ENCODE results near the gene CDH11. TPM values are rescaled to one million over a fixed set of nuclear protein-coding genes. Genes with fewer than 3 reads are reported as not detected.

CDH11 gene
- total RNA-seq, 1 donor from 2014 or later: not detected

- H3K4me1 Mint-ChIP-seq (ENCODE audit: low read depth): no peaks in the 10 kb centered on the region
Observed at GRCh38 chr16:65061935-65062518, 59.8 kb downstream of the CDH11 start.

GRCh38 chr16:65061263-65061662, 60.6 kb downstream of the CDH11 start:
- intact Hi-C loops (cut with micrococcal nuclease): no loop called here
- no peak overlapping the region for H3K27ac Mint-ChIP-seq
- DNase-seq (ENCODE audit: low spot score): no peak
- no peak overlapping the region for H3K4me3 Mint-ChIP-seq (ENCODE audit: low read depth)
- peaks cover 10% of the 10 kb centered on the region for H3K9me3 Mint-ChIP-seq
- H3K36me3 Mint-ChIP-seq (ENCODE audit: low read depth): no peaks in the 10 kb centered on the region
- H3K27me3 Mint-ChIP-seq (ENCODE audit: low read depth): no peaks in the 10 kb centered on the region
- H3K4me1 Mint-ChIP-seq (ENCODE audit: low read depth): no peaks in the 10 kb centered on the region

More at GRCh38 chr16:65061935-65062518, 59.8 kb downstream of the CDH11 start:
- Mint-ChIP-seq H3K9me3 (peaks cover 12% of the 10 kb centered on the region), H3K27me3 (ENCODE audit: low read depth) (no peaks in the 10 kb centered on the region), H3K4me3 (ENCODE audit: low read depth) (no peak overlapping the region), H3K36me3 (ENCODE audit: low read depth) (no peaks in the 10 kb centered on the region), H3K27ac (no peak overlapping the region)
- intact Hi-C loops (cut with micrococcal nuclease): no loop called here
- DNase-seq (ENCODE audit: low spot score): no peak

- Mint-ChIP-seq H3K27ac (no peak overlapping the region), H3K4me3 (ENCODE audit: low read depth) (no peak overlapping the region), H3K27me3 (ENCODE audit: low read depth) (no peaks in the 10 kb centered on the region), H3K36me3 (ENCODE audit: low read depth) (no peaks in the 10 kb centered on the region), H3K4me1 (ENCODE audit: low read depth) (no peaks in the 10 kb centered on the region), H3K9me3 (peaks cover 15% of the 10 kb centered on the region)
- no peak for DNase-seq (ENCODE audit: low spot score)
- intact Hi-C loops (cut with micrococcal nuclease): no loop called here
Observed at GRCh38 chr16:65059406-65059980, 62.4 kb downstream of the CDH11 start.

- H3K4me3 Mint-ChIP-seq (ENCODE audit: low read depth): no peak overlapping the region
Observed at GRCh38 chr16:65057184-65057583, 64.7 kb downstream of the CDH11 start.

GRCh38 chr16:65054457-65054856, 67.4 kb downstream of the CDH11 start:
- H3K4me1 Mint-ChIP-seq (ENCODE audit: low read depth): no peaks in the 10 kb centered on the region
- no peaks in the 10 kb centered on the region for H3K27me3 Mint-ChIP-seq (ENCODE audit: low read depth)
- intact Hi-C loops (cut with micrococcal nuclease): no loop called here
- H3K9me3 Mint-ChIP-seq: peaks cover 31% of the 10 kb centered on the region
- no peak overlapping the region for H3K27ac Mint-ChIP-seq
- no peak for DNase-seq (ENCODE audit: low spot score)
- no peak overlapping the region for H3K4me3 Mint-ChIP-seq (ENCODE audit: low read depth)
- no peaks in the 10 kb centered on the region for H3K36me3 Mint-ChIP-seq (ENCODE audit: low read depth)

More at GRCh38 chr16:65057184-65057583, 64.7 kb downstream of the CDH11 start:
- Mint-ChIP-seq H3K27me3 (ENCODE audit: low read depth) (no peaks in the 10 kb centered on the region), H3K36me3 (ENCODE audit: low read depth) (no peaks in the 10 kb centered on the region), H3K9me3 (peaks cover 27% of the 10 kb centered on the region), H3K27ac (no peak overlapping the region), H3K4me1 (ENCODE audit: low read depth) (no peaks in the 10 kb centered on the region)
- intact Hi-C loops (cut with micrococcal nuclease): no loop called here
- DNase-seq (ENCODE audit: low spot score): no peak

GRCh38 chr16:65049679-65050078, 72.2 kb downstream of the CDH11 start:
- Mint-ChIP-seq H3K4me3 (ENCODE audit: low read depth) (no peak overlapping the region), H3K36me3 (ENCODE audit: low read depth) (no peaks in the 10 kb centered on the region), H3K4me1 (ENCODE audit: low read depth) (no peaks in the 10 kb centered on the region), H3K27me3 (ENCODE audit: low read depth) (no peaks in the 10 kb centered on the region), H3K9me3 (peaks cover 30% of the 10 kb centered on the region), H3K27ac (no peak overlapping the region)
- intact Hi-C loops (cut with micrococcal nuclease): no loop called here
- no peak for DNase-seq (ENCODE audit: low spot score)

- Mint-ChIP-seq H3K9me3 (peaks cover 18% of the 10 kb centered on the region), H3K36me3 (ENCODE audit: low read depth) (no peaks in the 10 kb centered on the region), H3K4me3 (ENCODE audit: low read depth) (no peak overlapping the region), H3K27ac (no peak overlapping the region), H3K27me3 (ENCODE audit: low read depth) (no peaks in the 10 kb centered on the region), H3K4me1 (ENCODE audit: low read depth) (no peaks in the 10 kb centered on the region)
- intact Hi-C loops (cut with micrococcal nuclease): no loop called here
- DNase-seq (ENCODE audit: low spot score): no peak
Observed at GRCh38 chr16:65045961-65046360, 75.9 kb downstream of the CDH11 start.

- H3K4me1 Mint-ChIP-seq (ENCODE audit: low read depth): no peaks in the 10 kb centered on the region
- DNase-seq (ENCODE audit: low spot score): no peak
- intact Hi-C loops (cut with micrococcal nuclease): no loop called here
- H3K27ac Mint-ChIP-seq: no peak overlapping the region
- H3K4me3 Mint-ChIP-seq (ENCODE audit: low read depth): no peak overlapping the region
- H3K9me3 Mint-ChIP-seq: peaks cover 15% of the 10 kb centered on the region
- no peaks in the 10 kb centered on the region for H3K27me3 Mint-ChIP-seq (ENCODE audit: low read depth)
- H3K36me3 Mint-ChIP-seq (ENCODE audit: low read depth): no peaks in the 10 kb centered on the region
Observed at GRCh38 chr16:65044873-65045272, 77.0 kb downstream of the CDH11 start.

DNA sequence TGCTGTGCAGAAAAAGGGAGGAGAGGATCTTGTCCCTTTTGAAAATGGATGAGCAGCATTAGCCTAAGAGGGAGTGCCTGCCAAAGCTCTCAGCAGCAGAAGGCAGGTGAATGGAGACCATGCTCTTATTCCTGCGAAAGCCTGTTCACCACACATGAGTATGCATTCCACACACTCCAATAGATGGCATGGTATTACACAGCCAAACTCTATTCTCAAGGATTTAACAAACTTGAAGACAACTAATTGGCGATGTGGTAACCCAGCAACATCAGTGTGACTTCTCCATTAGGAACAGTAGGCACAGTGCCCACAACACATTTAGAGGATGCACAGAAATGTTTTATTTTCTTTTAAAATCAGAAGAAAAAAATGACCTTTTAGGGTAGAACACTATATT, 77.8 kb downstream of the CDH11 start:
- Mint-ChIP-seq H3K27me3 (ENCODE audit: low read depth) (no peaks in the 10 kb centered on the region), H3K4me1 (ENCODE audit: low read depth) (no peaks in the 10 kb centered on the region)
- intact Hi-C loops (cut with micrococcal nuclease): no loop called here

DNA sequence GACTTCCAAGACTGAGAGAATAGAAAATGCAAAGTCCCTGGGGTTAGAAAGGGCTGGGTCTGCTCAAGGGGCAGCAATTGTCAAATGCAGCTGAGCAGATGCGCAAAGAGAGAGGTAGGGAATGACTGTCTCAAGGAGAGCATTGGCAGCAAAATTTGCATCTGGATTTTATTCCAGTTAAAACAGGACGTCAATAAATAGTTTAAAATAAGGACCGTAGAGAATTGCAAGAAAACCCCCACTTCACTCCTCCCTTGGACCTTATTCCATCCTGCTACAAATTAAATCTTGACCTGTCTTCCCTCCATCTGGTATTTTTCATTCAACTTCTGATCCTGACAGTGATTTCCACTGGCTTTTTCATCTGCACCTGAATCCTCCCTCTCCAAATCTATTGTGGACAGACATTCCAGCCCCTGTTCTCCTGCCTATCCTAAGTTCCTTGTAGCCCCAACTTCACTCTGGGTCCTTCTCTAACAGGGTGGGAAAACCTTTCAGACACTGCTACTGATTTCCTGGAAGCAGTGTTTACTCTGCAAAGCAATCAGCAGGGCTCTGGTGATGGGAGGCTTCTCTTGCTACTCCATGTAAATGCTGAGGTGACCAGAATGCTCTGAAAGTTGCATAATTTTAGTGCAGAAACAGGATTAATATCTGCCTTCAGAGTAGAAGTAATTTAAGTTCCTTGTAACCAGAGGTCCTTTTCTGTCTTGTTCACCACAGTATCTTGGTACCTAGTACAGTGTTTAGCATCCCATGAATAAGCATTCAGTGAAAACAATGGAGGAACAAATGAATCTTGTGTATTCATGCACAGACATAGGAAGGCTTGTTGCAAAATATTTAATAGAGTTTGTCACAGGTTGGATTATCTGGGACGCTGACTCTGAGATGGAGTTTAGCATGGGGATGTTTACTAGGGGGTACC, 79.2 kb downstream of the CDH11 start:
- intact Hi-C loops (cut with micrococcal nuclease): no loop called here
- no peaks in the 10 kb centered on the region for H3K27me3 Mint-ChIP-seq (ENCODE audit: low read depth)
- H3K27ac Mint-ChIP-seq: no peak overlapping the region

More for the DNA sequence above, 77.8 kb downstream of the CDH11 start:
- H3K4me3 Mint-ChIP-seq (ENCODE audit: low read depth): no peak overlapping the region
- H3K36me3 Mint-ChIP-seq (ENCODE audit: low read depth): no peaks in the 10 kb centered on the region
- H3K27ac Mint-ChIP-seq: no peak overlapping the region
- H3K9me3 Mint-ChIP-seq: peaks cover 18% of the 10 kb centered on the region
- no peak for DNase-seq (ENCODE audit: low spot score)

GRCh38 chr16:65041667-65042066, 80.2 kb downstream of the CDH11 start:
- no peak for DNase-seq (ENCODE audit: low spot score)
- H3K4me3 Mint-ChIP-seq (ENCODE audit: low read depth): no peak overlapping the region
- H3K27ac Mint-ChIP-seq: no peak overlapping the region
- no peaks in the 10 kb centered on the region for H3K27me3 Mint-ChIP-seq (ENCODE audit: low read depth)
- intact Hi-C loops (cut with micrococcal nuclease): no loop called here
- H3K9me3 Mint-ChIP-seq: peaks cover 19% of the 10 kb centered on the region
- no peaks in the 10 kb centered on the region for H3K4me1 Mint-ChIP-seq (ENCODE audit: low read depth)
- no peaks in the 10 kb centered on the region for H3K36me3 Mint-ChIP-seq (ENCODE audit: low read depth)

More for the DNA sequence above, 79.2 kb downstream of the CDH11 start:
- no peak for DNase-seq (ENCODE audit: low spot score)
- no peaks in the 10 kb centered on the region for H3K36me3 Mint-ChIP-seq (ENCODE audit: low read depth)
- H3K4me3 Mint-ChIP-seq (ENCODE audit: low read depth): no peak overlapping the region
- no peaks in the 10 kb centered on the region for H3K4me1 Mint-ChIP-seq (ENCODE audit: low read depth)
- H3K9me3 Mint-ChIP-seq: peaks cover 19% of the 10 kb centered on the region

DNA sequence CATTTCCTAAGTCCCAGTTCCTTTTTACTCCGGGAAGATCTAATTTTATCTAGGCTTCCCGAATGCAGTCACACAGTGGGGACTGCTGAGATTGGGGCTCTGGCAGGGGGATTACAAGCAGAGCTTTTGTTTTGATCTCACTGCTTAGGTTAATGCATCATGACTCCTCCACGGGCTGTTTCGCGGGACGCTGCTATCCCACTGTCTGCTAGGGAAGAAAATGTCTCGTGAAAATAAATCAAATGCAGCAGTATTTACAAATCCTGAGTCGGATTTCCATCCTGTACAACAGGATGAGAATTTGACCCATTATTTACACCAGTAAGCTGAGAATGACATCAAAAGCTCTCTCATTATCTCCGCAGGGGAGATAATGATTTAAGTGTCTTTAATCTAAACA, 83.8 kb downstream of the CDH11 start:
- no peaks in the 10 kb centered on the region for H3K4me1 Mint-ChIP-seq (ENCODE audit: low read depth)
- no peaks in the 10 kb centered on the region for H3K27me3 Mint-ChIP-seq (ENCODE audit: low read depth)
- no peaks in the 10 kb centered on the region for H3K36me3 Mint-ChIP-seq (ENCODE audit: low read depth)
- intact Hi-C loops (cut with micrococcal nuclease): no loop called here
- peaks cover 16% of the 10 kb centered on the region for H3K9me3 Mint-ChIP-seq
- H3K27ac Mint-ChIP-seq: no peak overlapping the region
- DNase-seq (ENCODE audit: low spot score): no peak
- H3K4me3 Mint-ChIP-seq (ENCODE audit: low read depth): no peak overlapping the region

GRCh38 chr16:65037556-65037955, 84.3 kb downstream of the CDH11 start:
- no peak for DNase-seq (ENCODE audit: low spot score)
- peaks cover 19% of the 10 kb centered on the region for H3K9me3 Mint-ChIP-seq
- H3K4me3 Mint-ChIP-seq (ENCODE audit: low read depth): no peak overlapping the region
- no peak overlapping the region for H3K27ac Mint-ChIP-seq
- intact Hi-C loops (cut with micrococcal nuclease): no loop called here
- no peaks in the 10 kb centered on the region for H3K36me3 Mint-ChIP-seq (ENCODE audit: low read depth)
- H3K4me1 Mint-ChIP-seq (ENCODE audit: low read depth): no peaks in the 10 kb centered on the region
- no peaks in the 10 kb centered on the region for H3K27me3 Mint-ChIP-seq (ENCODE audit: low read depth)
